Tibial nerve (tissue), 3 donors: ENCODE measurements around the gene FUT8.

Source experiments
- EP300 ChIP-seq, 2 donors: sonication (generic); formaldehyde crosslinking; IDR thresholded peaks; one replicate each; pipeline ENCODE4 v1.6.1; 2017; ENCODE audit warnings: antibody characterized with exemption in 2 of 2, mild to moderate bottlenecking in 1 of 2
- POLR2A ChIP-seq, 2 donors: fragments of 450-650 bp; IDR thresholded peaks; one replicate each; pipeline ENCODE4 v1.6.1; 2017; ENCODE audit warnings: antibody characterized with exemption in 2 of 2, mild to moderate bottlenecking in 2 of 2, moderate library complexity in 2 of 2

DNA sequence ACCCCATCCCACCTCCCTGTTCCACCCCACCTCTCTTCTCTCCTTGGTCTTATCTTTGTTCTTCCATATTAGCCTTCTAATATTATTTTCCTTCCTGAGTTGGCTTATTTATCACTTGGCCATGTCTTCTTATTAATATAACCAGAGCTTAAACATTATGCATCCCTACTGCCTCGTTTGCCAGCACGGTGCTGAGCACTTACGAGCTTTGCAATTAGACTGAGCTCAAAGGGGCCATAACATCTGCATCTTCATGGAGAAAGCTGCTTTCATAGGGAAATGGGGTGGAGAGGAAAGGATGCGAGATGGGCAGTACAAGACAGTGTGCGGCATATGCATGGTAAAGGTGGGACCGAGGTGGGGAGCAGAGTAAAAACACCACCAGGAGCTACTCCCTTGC is 342.8 kb downstream of the FUT8 start:
- TF ChIP-seq EP300 (IDR thresholded peaks at IDR 0.05) (no peak), POLR2A (IDR thresholded peaks at IDR 0.05) (no peak)
